Activated CD4-positive, alpha-beta memory T cell treated with anti-CD3 and anti-CD28 coated beads for 36 hours (primary cell): Measurements from ENCODE around the gene MRPL14. TPM values are rescaled to one million over a fixed set of nuclear protein-coding genes. Genes with fewer than 3 reads are reported as not detected.
A peak's percentile ranks its signal among the peaks of the same experiment; 100 is the strongest.

Experiments used
- CTCF ChIA-PET: fragments of 350-600 bp; sonication (Branson Sonifier 250); formaldehyde crosslinking; loops from one replicate; lab custom pipeline; 2021; ENCODE audit warnings: antibody characterized with exemption, inconsistent platforms; lab: Charles Lee
- POLR2A ChIA-PET: fragments of 350-600 bp; sonication (Branson Sonifier 250); formaldehyde crosslinking; loops from one replicate; lab custom pipeline; 2021; ENCODE audit warnings: antibody characterized with exemption; lab: Charles Lee
- DNase-seq: peaks from one replicate; pipeline ENCODE4 v3.0.0-alpha.2; 2020
- H3K27ac Mint-ChIP-seq: one replicate; pipeline ENCODE4 v1.8.0; 2021; ENCODE audit warnings: mixed read lengths
- H3K27me3 Mint-ChIP-seq: one replicate; pipeline ENCODE4 v1.8.0; 2021; ENCODE audit warnings: mixed read lengths
- H3K36me3 Mint-ChIP-seq: one replicate; pipeline ENCODE4 v1.8.0; 2021; ENCODE audit warnings: mixed read lengths
- H3K4me1 Mint-ChIP-seq: one replicate; pipeline ENCODE4 v1.8.0; 2021; ENCODE audit warnings: low read depth, mixed read lengths
- H3K4me3 Mint-ChIP-seq: one replicate; pipeline ENCODE4 v1.8.0; 2021; ENCODE audit warnings: mild to moderate bottlenecking, mixed read lengths
- H3K9me3 Mint-ChIP-seq: one replicate; pipeline ENCODE4 v1.8.0; 2021; ENCODE audit warnings: mixed read lengths
- intact Hi-C: fragments of 100-400 bp; cut with micrococcal nuclease; formaldehyde crosslinking; loops from one replicate; pipeline ENCODE4 v1.15.1; 2023
- total RNA-seq, 2 experiments: library from RNA; stranded (reverse); gene quantifications; one replicate each; pipeline ENCODE4 v1.2.3, GENCODE V29; 2021

The MRPL14 gene
- total RNA-seq, 2 experiments from 2014 or later, result 49.5 to 50.1 TPM

GRCh38 chr6:44162876-44163625 is 35.8 kb upstream of the MRPL14 start:
- H3K4me1 Mint-ChIP-seq, result peaks cover 8% of the 10 kb centered on the region
- peaks cover 17% of the 10 kb centered on the region for H3K27me3 Mint-ChIP-seq
- CTCF ChIA-PET, result interaction anchor here (1.6 to 1.8 kb wide), 2 partner anchors 10 kb away, joined by 6 to 12 read pairs; no protein-coding TSS in a partner anchor
- no peak overlapping the region for H3K27ac Mint-ChIP-seq
- intact Hi-C loops, result no loop called here
- H3K4me3 Mint-ChIP-seq, result no peak overlapping the region
- no peaks in the 10 kb centered on the region for H3K9me3 Mint-ChIP-seq
- no peaks in the 10 kb centered on the region for H3K36me3 Mint-ChIP-seq
- no peak for DNase-seq
- POLR2A ChIA-PET, result no interaction called here

GRCh38 chr6:44161997-44162338 is 34.7 kb upstream of the MRPL14 start:
- H3K9me3 Mint-ChIP-seq, result no peaks in the 10 kb centered on the region
- no peak overlapping the region for H3K27ac Mint-ChIP-seq
- intact Hi-C loops, result no loop called here
- POLR2A ChIA-PET, result interaction anchor here (1.1 kb wide), 1 partner anchor 85 kb away, joined by 6 read pairs; the partner anchor contains the start of gene HSP90AB1
- H3K4me1 Mint-ChIP-seq, result peaks cover 8% of the 10 kb centered on the region
- H3K36me3 Mint-ChIP-seq, result no peaks in the 10 kb centered on the region
- peak; percentile 20 for DNase-seq
- CTCF ChIA-PET, result interaction anchor here (0.7 to 1.8 kb wide), 5 partner anchors 9 to 144 kb away, joined by 3 to 12 read pairs (median 3); no protein-coding TSS in a partner anchor
- H3K27me3 Mint-ChIP-seq, result peaks cover 17% of the 10 kb centered on the region
- H3K4me3 Mint-ChIP-seq, result no peak overlapping the region

- Mint-ChIP-seq H3K4me3 (no peak within 1 kb of the TSS), H3K9me3 (no peaks in the 10 kb centered on the region), H3K36me3 (no peaks in the 10 kb centered on the region), H3K27me3 (peaks cover 7% of the 10 kb centered on the region), H3K4me1 (peaks cover 5% of the 10 kb centered on the region), H3K27ac (no peak within 1 kb of the TSS)
- ChIA-PET CTCF (interaction anchor here (1.5 kb wide), 1 partner anchor 14 kb away, joined by 5 read pairs; no protein-coding TSS in a partner anchor), POLR2A (no interaction called here)
- DNase-seq, result no peak
- intact Hi-C loops, result no loop called here
These were observed 31.5 kb upstream of the MRPL14 start, which contains the start of gene CAPN11 for GRCh38 chr6:44158770-44159228. TSS of gene CAPN11 (plus strand) at chr6:44158820. CDS start at chr6:44158849, 29 bp downstream.

GRCh38 chr6:44157152-44157521 is 29.9 kb upstream of the MRPL14 start:
- intact Hi-C loops, result no loop called here
- Mint-ChIP-seq H3K27me3 (no peaks in the 10 kb centered on the region), H3K27ac (no peak overlapping the region), H3K4me3 (no peak overlapping the region), H3K9me3 (no peaks in the 10 kb centered on the region), H3K36me3 (no peaks in the 10 kb centered on the region), H3K4me1 (peaks cover 5% of the 10 kb centered on the region)
- no peak for DNase-seq
- CTCF ChIA-PET, result interaction anchor here (1.1 to 1.5 kb wide), 2 partner anchors 16 to 148 kb away, joined by 5 read pairs; no protein-coding TSS in a partner anchor
- POLR2A ChIA-PET, result no interaction called here

GRCh38 chr6:44156494-44157151 is 29.4 kb upstream of the MRPL14 start:
- ChIA-PET POLR2A (no interaction called here), CTCF (interaction anchor here (1.1 to 1.4 kb wide), 2 partner anchors 60 to 149 kb away, joined by 5 read pairs; no protein-coding TSS in a partner anchor)
- H3K9me3 Mint-ChIP-seq, result no peaks in the 10 kb centered on the region
- H3K27ac Mint-ChIP-seq, result no peak overlapping the region
- peaks cover 2% of the 10 kb centered on the region for H3K4me1 Mint-ChIP-seq
- intact Hi-C loops, result no loop called here
- DNase-seq, result no peak
- H3K4me3 Mint-ChIP-seq, result no peak overlapping the region
- H3K36me3 Mint-ChIP-seq, result no peaks in the 10 kb centered on the region
- H3K27me3 Mint-ChIP-seq, result no peaks in the 10 kb centered on the region

GRCh38 chr6:44154067-44154466 is 26.8 kb upstream of the MRPL14 start:
- DNase-seq, result no peak
- intact Hi-C loops, result no loop called here
- Mint-ChIP-seq H3K27ac (no peak overlapping the region), H3K27me3 (no peaks in the 10 kb centered on the region), H3K4me1 (peaks cover 5% of the 10 kb centered on the region), H3K4me3 (no peak overlapping the region), H3K36me3 (peaks cover 2% of the 10 kb centered on the region), H3K9me3 (no peaks in the 10 kb centered on the region)
- CTCF ChIA-PET, result interaction anchor here (0.9 to 2.6 kb wide), 4 partner anchors 19 to 184 kb away, joined by 3 to 16 read pairs (median 7); no protein-coding TSS in a partner anchor
- POLR2A ChIA-PET, result no interaction called here

- H3K27me3 Mint-ChIP-seq, result no peaks in the 10 kb centered on the region
- no peaks in the 10 kb centered on the region for H3K9me3 Mint-ChIP-seq
- peaks cover 5% of the 10 kb centered on the region for H3K4me1 Mint-ChIP-seq
- H3K4me3 Mint-ChIP-seq, result no peak overlapping the region
- ChIA-PET CTCF (interaction anchor here (1.0 to 2.6 kb wide), 3 partner anchors 9 to 55 kb away, joined by 3 to 16 read pairs (median 3); no protein-coding TSS in a partner anchor), POLR2A (no interaction called here)
- no peak overlapping the region for H3K27ac Mint-ChIP-seq
- intact Hi-C loops, result no loop called here
- no peak for DNase-seq
- peaks cover 7% of the 10 kb centered on the region for H3K36me3 Mint-ChIP-seq
These were observed 25.3 kb upstream of the MRPL14 start for GRCh38 chr6:44152533-44152932.

GRCh38 chr6:44152109-44152461 is 24.8 kb upstream of the MRPL14 start:
- CTCF ChIA-PET, result interaction anchor here (0.9 to 2.5 kb wide), 6 partner anchors 20 to 72 kb away, joined by 3 to 41 read pairs (median 4); no protein-coding TSS in a partner anchor
- Mint-ChIP-seq H3K27me3 (no peaks in the 10 kb centered on the region), H3K4me3 (no peak overlapping the region), H3K9me3 (no peaks in the 10 kb centered on the region), H3K36me3 (peaks cover 7% of the 10 kb centered on the region), H3K27ac (no peak overlapping the region), H3K4me1 (peaks cover 5% of the 10 kb centered on the region)
- no peak for DNase-seq
- intact Hi-C loops, result no loop called here
- POLR2A ChIA-PET, result no interaction called here

GRCh38 chr6:44151348-44152108 is 24.3 kb upstream of the MRPL14 start:
- peaks cover 5% of the 10 kb centered on the region for H3K4me1 Mint-ChIP-seq
- H3K9me3 Mint-ChIP-seq, result no peaks in the 10 kb centered on the region
- H3K36me3 Mint-ChIP-seq, result peaks cover 7% of the 10 kb centered on the region
- H3K4me3 Mint-ChIP-seq, result no peak overlapping the region
- intact Hi-C loops, result loop anchor here (1.0 kb wide), 1 partner anchor 55 kb away; no protein-coding TSS in a partner anchor
- peak; percentile 85 for DNase-seq
- no peaks in the 10 kb centered on the region for H3K27me3 Mint-ChIP-seq
- ChIA-PET POLR2A (interaction anchor here (1.1 kb wide), 1 partner anchor 77 kb away, joined by 3 read pairs; no protein-coding TSS in a partner anchor), CTCF (interaction anchor here (0.6 to 2.5 kb wide), 9 partner anchors 10 to 90 kb away, joined by 3 to 41 read pairs (median 4); no protein-coding TSS in a partner anchor)
- no peak overlapping the region for H3K27ac Mint-ChIP-seq

GRCh38 chr6:44150317-44150917 is 23.2 kb upstream of the MRPL14 start:
- Mint-ChIP-seq H3K27ac (no peak overlapping the region), H3K36me3 (peaks cover 7% of the 10 kb centered on the region), H3K4me1 (peaks cover 5% of the 10 kb centered on the region), H3K4me3 (no peak overlapping the region), H3K9me3 (no peaks in the 10 kb centered on the region), H3K27me3 (no peaks in the 10 kb centered on the region)
- intact Hi-C loops, result no loop called here
- CTCF ChIA-PET, result interaction anchor here (0.7 to 2.5 kb wide), 4 partner anchors 51 to 74 kb away, joined by 3 to 41 read pairs (median 13); no protein-coding TSS in a partner anchor
- no peak for DNase-seq
- POLR2A ChIA-PET, result interaction anchor here (1.1 kb wide), 1 partner anchor 76 kb away, joined by 3 read pairs; no protein-coding TSS in a partner anchor
